ENCODE measurements around the gene IFNLR1. TPM values are rescaled to one million over a fixed set of nuclear protein-coding genes. Genes with fewer than 3 reads are reported as not detected.

Gene IFNLR1
- total RNA-seq, 1 donor from 2014 or later = 0.32 TPM

DNA sequence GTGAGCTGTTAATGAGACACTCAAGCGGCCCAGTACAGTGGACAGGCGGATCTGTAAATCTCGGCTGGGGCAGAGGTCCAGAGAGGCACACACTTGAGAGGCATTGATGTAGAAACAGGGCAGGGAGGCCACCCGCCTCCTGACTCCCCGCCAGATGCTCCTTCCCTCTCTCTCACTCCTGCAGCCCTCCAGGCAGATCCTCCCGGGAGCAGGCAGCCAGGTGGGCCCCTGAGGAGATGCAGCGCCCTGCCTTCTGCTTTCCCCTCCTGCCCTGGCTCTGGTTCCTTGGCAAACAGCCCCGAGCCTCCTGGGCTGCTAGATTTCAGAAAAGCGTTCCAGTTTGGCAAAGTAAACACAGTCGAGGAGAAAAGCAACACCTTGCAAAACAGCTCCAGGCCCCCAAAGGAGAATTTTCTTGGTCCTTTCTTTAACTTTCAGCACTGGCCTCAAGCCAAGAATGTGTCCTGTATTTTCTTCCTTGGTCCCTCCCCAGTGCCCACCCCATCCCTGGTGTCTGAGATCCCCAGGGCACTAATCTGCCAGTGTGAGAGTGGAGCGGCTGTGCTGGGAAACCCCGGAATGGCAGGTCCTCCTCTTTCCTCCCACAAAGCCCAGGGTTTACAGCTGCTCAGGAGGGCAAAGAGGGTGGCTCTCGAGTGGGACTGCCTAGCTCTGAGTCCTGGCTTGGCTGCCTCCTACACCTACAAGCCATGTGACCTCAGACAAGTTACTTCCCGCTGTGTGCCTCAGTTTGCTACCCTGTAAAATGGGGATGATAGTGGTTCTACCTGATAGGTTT is 29.4 kb upstream of the IFNLR1 start:
- no peaks in the 10 kb centered on the region for H3K27me3 ChIP-seq

DNA sequence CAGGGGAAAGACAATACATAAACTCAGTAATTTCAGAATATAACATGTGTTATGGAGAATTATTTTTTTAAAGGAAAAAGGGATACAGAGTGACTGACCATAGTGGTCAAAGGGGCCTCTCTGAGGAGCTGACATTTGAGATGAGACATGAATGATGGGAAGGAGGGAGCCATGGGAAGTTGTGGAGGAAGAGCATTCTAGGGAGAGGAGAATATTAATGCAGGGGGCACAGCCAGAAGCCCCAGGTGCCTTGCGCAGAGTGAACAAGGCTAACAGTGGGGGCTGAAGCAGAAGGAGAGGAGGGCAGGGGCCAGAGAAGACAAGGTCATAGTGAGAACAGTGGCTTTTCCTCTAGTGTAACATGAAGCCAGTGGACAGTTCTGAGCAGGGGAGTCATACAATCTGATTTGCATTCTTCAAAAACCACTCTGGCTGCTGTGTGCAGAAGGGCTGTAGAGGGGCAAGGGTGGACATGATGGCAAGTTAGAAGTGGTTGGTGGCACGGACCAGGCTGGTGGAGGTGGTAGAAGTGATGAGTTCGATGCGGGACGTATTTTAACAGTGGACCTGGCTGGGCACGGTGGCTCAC is 28.2 kb upstream of the IFNLR1 start:
- H3K36me3 ChIP-seq = no peaks in the 10 kb centered on the region
- no peaks in the 10 kb centered on the region for H3K27me3 ChIP-seq
- H3K27ac ChIP-seq = no peak overlapping the region
- no peak overlapping the region for H3K4me3 ChIP-seq
- DNase-seq (ENCODE audit: low spot score in 2 of 2) = no peak
- no peaks in the 10 kb centered on the region for H3K4me1 ChIP-seq
- TF ChIP-seq, protein P1, sequence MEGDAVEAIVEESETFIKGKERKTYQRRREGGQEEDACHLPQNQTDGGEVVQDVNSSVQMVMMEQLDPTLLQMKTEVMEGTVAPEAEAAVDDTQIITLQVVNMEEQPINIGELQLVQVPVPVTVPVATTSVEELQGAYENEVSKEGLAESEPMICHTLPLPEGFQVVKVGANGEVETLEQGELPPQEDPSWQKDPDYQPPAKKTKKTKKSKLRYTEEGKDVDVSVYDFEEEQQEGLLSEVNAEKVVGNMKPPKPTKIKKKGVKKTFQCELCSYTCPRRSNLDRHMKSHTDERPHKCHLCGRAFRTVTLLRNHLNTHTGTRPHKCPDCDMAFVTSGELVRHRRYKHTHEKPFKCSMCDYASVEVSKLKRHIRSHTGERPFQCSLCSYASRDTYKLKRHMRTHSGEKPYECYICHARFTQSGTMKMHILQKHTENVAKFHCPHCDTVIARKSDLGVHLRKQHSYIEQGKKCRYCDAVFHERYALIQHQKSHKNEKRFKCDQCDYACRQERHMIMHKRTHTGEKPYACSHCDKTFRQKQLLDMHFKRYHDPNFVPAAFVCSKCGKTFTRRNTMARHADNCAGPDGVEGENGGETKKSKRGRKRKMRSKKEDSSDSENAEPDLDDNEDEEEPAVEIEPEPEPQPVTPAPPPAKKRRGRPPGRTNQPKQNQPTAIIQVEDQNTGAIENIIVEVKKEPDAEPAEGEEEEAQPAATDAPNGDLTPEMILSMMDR (IDR thresholded peaks at IDR 0.05) = no peak
- H3K9me3 ChIP-seq = no peaks in the 10 kb centered on the region
- intact Hi-C loops (cut with DNase I) = no loop called here

More for the DNA sequence above, 29.4 kb upstream of the IFNLR1 start:
- H3K27ac ChIP-seq = no peak overlapping the region
- no peak overlapping the region for H3K4me3 ChIP-seq
- intact Hi-C loops (cut with DNase I) = no loop called here
- H3K36me3 ChIP-seq = no peaks in the 10 kb centered on the region
- TF ChIP-seq, protein P1 (IDR thresholded peaks at IDR 0.05) = no peak
- no peaks in the 10 kb centered on the region for H3K4me1 ChIP-seq
- H3K9me3 ChIP-seq = no peaks in the 10 kb centered on the region
- DNase-seq (ENCODE audit: low spot score in 2 of 2) = no peak

GRCh38 chr1:24212376-24212775 is 25.3 kb upstream of the IFNLR1 start:
- intact Hi-C loops (cut with DNase I) = no loop called here

DNA sequence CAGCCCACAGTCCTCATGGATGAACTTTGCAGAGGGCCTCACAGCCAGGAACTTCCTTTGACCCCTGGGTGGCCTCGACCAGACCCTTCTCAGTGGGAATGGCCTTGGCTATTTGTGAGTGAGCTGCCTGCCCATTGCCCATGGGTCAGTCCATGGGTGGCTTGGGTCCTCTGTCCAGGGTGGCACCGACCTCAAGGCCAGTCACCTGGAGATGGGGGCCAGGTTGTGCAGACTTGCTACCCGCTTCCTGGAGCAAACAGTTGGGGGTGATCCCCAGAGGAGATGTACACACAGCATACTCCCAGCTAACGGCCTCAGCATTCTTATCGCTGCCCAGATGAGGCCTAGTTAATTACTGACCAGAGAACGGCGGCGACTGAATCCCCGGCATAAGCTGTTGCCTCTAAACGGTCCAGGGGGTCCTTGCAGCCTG is 23.1 kb upstream of the IFNLR1 start:
- no peaks in the 10 kb centered on the region for H3K9me3 ChIP-seq
- DNase-seq (ENCODE audit: low spot score in 2 of 2) = no peak
- H3K27ac ChIP-seq = no peak overlapping the region
- H3K36me3 ChIP-seq = no peaks in the 10 kb centered on the region
- no peak overlapping the region for H3K4me3 ChIP-seq
- no peaks in the 10 kb centered on the region for H3K4me1 ChIP-seq
- TF ChIP-seq, protein P1 (IDR thresholded peaks at IDR 0.05) = no peak
- no peaks in the 10 kb centered on the region for H3K27me3 ChIP-seq
- intact Hi-C loops (cut with DNase I) = no loop called here

More at GRCh38 chr1:24212376-24212775, 25.3 kb upstream of the IFNLR1 start:
- H3K9me3 ChIP-seq = no peaks in the 10 kb centered on the region
- TF ChIP-seq, protein P1 (IDR thresholded peaks at IDR 0.05) = no peak
- DNase-seq (ENCODE audit: low spot score in 2 of 2) = no peak
- no peaks in the 10 kb centered on the region for H3K4me1 ChIP-seq
- no peak overlapping the region for H3K4me3 ChIP-seq
- H3K27ac ChIP-seq = no peak overlapping the region
- no peaks in the 10 kb centered on the region for H3K36me3 ChIP-seq
- H3K27me3 ChIP-seq = no peaks in the 10 kb centered on the region

GRCh38 chr1:24209097-24209496 is 22.0 kb upstream of the IFNLR1 start:
- Histone ChIP-seq H3K4me1 (no peaks in the 10 kb centered on the region), H3K4me3 (no peak overlapping the region), H3K27me3 (no peaks in the 10 kb centered on the region), H3K9me3 (no peaks in the 10 kb centered on the region), H3K36me3 (no peaks in the 10 kb centered on the region), H3K27ac (no peak overlapping the region)
- intact Hi-C loops (cut with DNase I) = no loop called here
- TF ChIP-seq, protein P1 (IDR thresholded peaks at IDR 0.05) = no peak
- no peak for DNase-seq (ENCODE audit: low spot score in 2 of 2)
